Measurements from ENCODE around the gene SPATA12. TPM values are rescaled to one million over a fixed set of nuclear protein-coding genes. Genes with fewer than 3 reads are reported as not detected.
A peak's percentile ranks its signal among the peaks of the same experiment; 100 is the strongest.

Gene SPATA12
- total RNA-seq, 1 experiment from 2014 or later: 0.10 TPM

- in situ Hi-C loops (cut with HindIII; ENCODE audit: low pct_unique_long_range_greater_than_20kb, low sequenced_read_pairs) (no loop called here), intact Hi-C loops (cut with micrococcal nuclease; ENCODE audit: unreplicated experiment) (no loop called here)
- Histone ChIP-seq H3K4me3 (ENCODE audit: low read depth in 2 of 2, low read length in 2 of 2) (no peak overlapping the region), H3K4me1 (ENCODE audit: control insufficient read depth, insufficient read depth, low read length) (peaks cover 31% of the 10 kb centered on the region), H3K9me3 (ENCODE audit: control insufficient read depth, insufficient read depth, low read depth, low read length) (no peaks in the 10 kb centered on the region), H3K27ac (ENCODE audit: low read length) (peak overlapping the region; percentile 44; the same call in 1 of the 2 replicates), H3K36me3 (ENCODE audit: control insufficient read depth, insufficient read depth, low read length) (no peaks in the 10 kb centered on the region), H3K27me3 (ENCODE audit: control insufficient read depth, insufficient read depth, low read length) (no peaks in the 10 kb centered on the region)
- ATAC-seq: no peak
- TF ChIP-seq POLR2AphosphoS5 (IDR thresholded peaks at IDR 0.05; ENCODE audit: low read depth, low read length): no peak
- TF ChIP-seq, protein P1, sequence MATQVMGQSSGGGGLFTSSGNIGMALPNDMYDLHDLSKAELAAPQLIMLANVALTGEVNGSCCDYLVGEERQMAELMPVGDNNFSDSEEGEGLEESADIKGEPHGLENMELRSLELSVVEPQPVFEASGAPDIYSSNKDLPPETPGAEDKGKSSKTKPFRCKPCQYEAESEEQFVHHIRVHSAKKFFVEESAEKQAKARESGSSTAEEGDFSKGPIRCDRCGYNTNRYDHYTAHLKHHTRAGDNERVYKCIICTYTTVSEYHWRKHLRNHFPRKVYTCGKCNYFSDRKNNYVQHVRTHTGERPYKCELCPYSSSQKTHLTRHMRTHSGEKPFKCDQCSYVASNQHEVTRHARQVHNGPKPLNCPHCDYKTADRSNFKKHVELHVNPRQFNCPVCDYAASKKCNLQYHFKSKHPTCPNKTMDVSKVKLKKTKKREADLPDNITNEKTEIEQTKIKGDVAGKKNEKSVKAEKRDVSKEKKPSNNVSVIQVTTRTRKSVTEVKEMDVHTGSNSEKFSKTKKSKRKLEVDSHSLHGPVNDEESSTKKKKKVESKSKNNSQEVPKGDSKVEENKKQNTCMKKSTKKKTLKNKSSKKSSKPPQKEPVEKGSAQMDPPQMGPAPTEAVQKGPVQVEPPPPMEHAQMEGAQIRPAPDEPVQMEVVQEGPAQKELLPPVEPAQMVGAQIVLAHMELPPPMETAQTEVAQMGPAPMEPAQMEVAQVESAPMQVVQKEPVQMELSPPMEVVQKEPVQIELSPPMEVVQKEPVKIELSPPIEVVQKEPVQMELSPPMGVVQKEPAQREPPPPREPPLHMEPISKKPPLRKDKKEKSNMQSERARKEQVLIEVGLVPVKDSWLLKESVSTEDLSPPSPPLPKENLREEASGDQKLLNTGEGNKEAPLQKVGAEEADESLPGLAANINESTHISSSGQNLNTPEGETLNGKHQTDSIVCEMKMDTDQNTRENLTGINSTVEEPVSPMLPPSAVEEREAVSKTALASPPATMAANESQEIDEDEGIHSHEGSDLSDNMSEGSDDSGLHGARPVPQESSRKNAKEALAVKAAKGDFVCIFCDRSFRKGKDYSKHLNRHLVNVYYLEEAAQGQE (IDR thresholded peaks at IDR 0.05; ENCODE audit: insufficient read depth in 1 of 2, low read depth in 2 of 2, low read length in 1 of 2): no peak
- BruUV-seq (replicated peaks): no TSS peak
- ChIA-PET CTCF (no interaction called here), POLR2A (interaction anchor here (0.6 kb wide), 1 partner anchor 364 kb away, joined by 6 read pairs; no protein-coding TSS in a partner anchor)
- no peak for DNase-seq (ENCODE audit: low read depth, low spot score)
These were observed 1.1 kb upstream of the SPATA12 start for GRCh38 chr3:57059411-57059810.

DNA sequence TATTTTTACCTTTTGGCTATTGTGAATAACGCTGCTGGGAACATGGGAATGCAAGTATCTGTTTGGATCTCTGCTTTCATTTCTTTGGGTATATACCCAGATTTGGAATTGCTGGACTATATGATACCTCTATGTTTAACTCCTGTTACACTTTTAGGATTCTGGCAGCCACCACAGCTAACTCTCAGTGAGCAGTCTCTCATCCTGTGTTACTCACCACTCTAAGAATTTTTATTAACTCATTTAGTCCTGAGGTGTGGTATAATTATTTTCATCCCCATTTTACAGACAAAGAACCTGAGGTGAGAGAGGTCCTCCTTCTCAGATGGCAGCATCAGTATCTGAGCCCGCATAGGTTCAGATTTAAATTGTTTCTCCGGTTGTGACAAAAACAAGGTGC lies 1.1 kb downstream of the SPATA12 start:
- POLR2A ChIA-PET: no interaction called here
- peak overlapping the region; percentile 82 for H3K27ac ChIP-seq (ENCODE audit: low read length)
- TF ChIP-seq, protein P1 (IDR thresholded peaks at IDR 0.05; ENCODE audit: insufficient read depth in 1 of 2, low read depth in 2 of 2, low read length in 1 of 2): no peak
- TF ChIP-seq CTCF (IDR thresholded peaks at IDR 0.05) (no peak), POLR2AphosphoS5 (IDR thresholded peaks at IDR 0.05; ENCODE audit: low read depth, low read length) (no peak), SIN3A (IDR thresholded peaks at IDR 0.05; ENCODE audit: borderline replicate concordance, insufficient read depth, low read depth, low read length) (no peak), TCF7L2 (IDR thresholded peaks at IDR 0.05; ENCODE audit: low read depth, low read length) (no peak)
- H3K27me3 ChIP-seq (ENCODE audit: control insufficient read depth, insufficient read depth, low read length): no peaks in the 10 kb centered on the region
- intact Hi-C loops (cut with micrococcal nuclease; ENCODE audit: unreplicated experiment): loop anchor here (5.0 kb wide), 1 partner anchor 54 kb away; no protein-coding TSS in a partner anchor
- BruUV-seq (replicated peaks): no TSS peak
- no peaks in the 10 kb centered on the region for H3K9me3 ChIP-seq (ENCODE audit: control insufficient read depth, insufficient read depth, low read depth, low read length)
- no peaks in the 10 kb centered on the region for H3K36me3 ChIP-seq (ENCODE audit: control insufficient read depth, insufficient read depth, low read length)
- peak overlapping the region in 1 of 2 experiments; percentile 26; a peak in 1 of 4 replicates for H3K4me3 ChIP-seq (ENCODE audit: low read depth in 2 of 2, low read length in 2 of 2)
- in situ Hi-C loops (cut with HindIII; ENCODE audit: low pct_unique_long_range_greater_than_20kb, low sequenced_read_pairs): no loop called here
- CTCF ChIA-PET: no interaction called here
- H3K4me1 ChIP-seq (ENCODE audit: control insufficient read depth, insufficient read depth, low read length): peaks cover 31% of the 10 kb centered on the region
- no peak for ATAC-seq
- DNase-seq (ENCODE audit: low read depth, low spot score): no peak

All from Panc1 (cell line).